ENCODE results near the gene UCHL5. TPM values are rescaled to one million over a fixed set of nuclear protein-coding genes. Genes with fewer than 3 reads are reported as not detected.

The UCHL5 gene
- total RNA-seq, 2 donors from 2014 or later: 21.0 to 40.8 TPM

DNA sequence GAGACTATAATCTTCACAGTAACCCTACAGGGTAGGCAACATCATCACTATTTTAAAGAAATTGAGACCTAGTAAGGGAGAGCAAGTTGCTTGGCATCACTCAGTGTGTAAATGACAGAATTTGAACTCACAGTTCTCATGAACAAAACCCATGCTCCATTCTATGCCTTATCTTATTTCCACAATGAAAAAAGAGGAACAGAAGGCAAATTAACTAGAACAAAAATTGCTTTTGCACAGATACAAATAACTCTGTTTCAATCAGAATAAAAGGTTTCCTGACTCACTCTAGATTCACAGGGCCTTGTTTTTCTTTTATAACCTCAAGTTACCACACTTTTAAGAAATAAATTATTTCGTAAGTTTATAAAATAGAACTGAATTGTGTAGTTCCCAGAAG is 90.1 kb downstream of the UCHL5 start:
- no peak overlapping the region for H3K4me3 ChIP-seq
- no peak for DNase-seq (ENCODE audit: low spot score)
- H3K4me1 ChIP-seq (ENCODE audit: control insufficient read depth in 1 of 2, low read depth in 2 of 2): no peaks in the 10 kb centered on the region
- TF ChIP-seq CTCF (IDR thresholded peaks at IDR 0.05): no peak
- H3K27ac ChIP-seq: no peak overlapping the region
- H3K9me3 ChIP-seq: no peaks in the 10 kb centered on the region
- H3K36me3 ChIP-seq: no peaks in the 10 kb centered on the region
- no peak for ATAC-seq (ENCODE audit: insufficient number of reproducible peaks, low FRiP score, low read depth)
- H3K27me3 ChIP-seq (replicated peaks; ENCODE audit: insufficient read depth): no peaks in the 10 kb centered on the region

DNA sequence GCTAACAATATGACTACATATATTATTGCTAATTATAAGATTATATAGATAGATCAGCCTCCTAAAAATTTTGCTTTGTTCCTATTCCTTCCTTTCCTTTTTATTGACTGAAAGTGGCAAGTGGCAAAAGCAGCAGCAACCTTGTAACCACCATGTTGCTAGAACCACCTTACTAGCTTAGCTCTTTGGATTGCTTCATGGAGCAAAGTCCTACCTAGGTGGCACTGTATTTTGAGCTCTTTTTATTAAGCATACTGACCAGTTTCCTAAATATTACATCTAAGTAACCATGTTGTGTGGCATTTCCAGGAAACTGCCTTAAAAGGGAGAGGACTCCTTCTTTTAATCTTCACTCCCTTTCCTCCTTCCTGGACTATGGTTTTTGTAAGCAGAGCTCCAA is 90.8 kb downstream of the UCHL5 start:
- no peak for TF ChIP-seq CTCF (IDR thresholded peaks at IDR 0.05)
- no peaks in the 10 kb centered on the region for H3K9me3 ChIP-seq
- DNase-seq (ENCODE audit: low spot score) (no peak), ATAC-seq (ENCODE audit: insufficient number of reproducible peaks, low FRiP score, low read depth) (no peak)
- no peaks in the 10 kb centered on the region for H3K36me3 ChIP-seq
- H3K27ac ChIP-seq: no peak overlapping the region
- H3K4me3 ChIP-seq: no peak overlapping the region
- H3K4me1 ChIP-seq (ENCODE audit: control insufficient read depth in 1 of 2, low read depth in 2 of 2): no peaks in the 10 kb centered on the region
- H3K27me3 ChIP-seq (replicated peaks; ENCODE audit: insufficient read depth): no peaks in the 10 kb centered on the region

- Histone ChIP-seq H3K9me3 (no peaks in the 10 kb centered on the region), H3K36me3 (no peaks in the 10 kb centered on the region), H3K4me1 (ENCODE audit: control insufficient read depth in 1 of 2, low read depth in 2 of 2) (no peaks in the 10 kb centered on the region), H3K4me3 (no peak overlapping the region), H3K27me3 (replicated peaks; ENCODE audit: insufficient read depth) (no peaks in the 10 kb centered on the region), H3K27ac (no peak overlapping the region)
- no peak for TF ChIP-seq CTCF (IDR thresholded peaks at IDR 0.05)
- DNase-seq (ENCODE audit: low spot score) (no peak), ATAC-seq (ENCODE audit: insufficient number of reproducible peaks, low FRiP score, low read depth) (no peak)
Observed at GRCh38 chr1:192967901-192968300, 91.3 kb downstream of the UCHL5 start.

- no peak for TF ChIP-seq CTCF (IDR thresholded peaks at IDR 0.05)
- no peaks in the 10 kb centered on the region for H3K9me3 ChIP-seq
- no peaks in the 10 kb centered on the region for H3K4me1 ChIP-seq (ENCODE audit: control insufficient read depth in 1 of 2, low read depth in 2 of 2)
- no peak overlapping the region for H3K4me3 ChIP-seq
- no peak overlapping the region for H3K27ac ChIP-seq
- no peak for DNase-seq (ENCODE audit: low spot score)
- no peak for ATAC-seq (ENCODE audit: insufficient number of reproducible peaks, low FRiP score, low read depth)
- no peaks in the 10 kb centered on the region for H3K36me3 ChIP-seq
- no peaks in the 10 kb centered on the region for H3K27me3 ChIP-seq (replicated peaks; ENCODE audit: insufficient read depth)
Observed at GRCh38 chr1:192967211-192967877, 91.8 kb downstream of the UCHL5 start.

- DNase-seq (ENCODE audit: low spot score): no peak
- Histone ChIP-seq H3K27ac (no peak overlapping the region), H3K36me3 (no peaks in the 10 kb centered on the region), H3K4me1 (ENCODE audit: control insufficient read depth in 1 of 2, low read depth in 2 of 2) (no peaks in the 10 kb centered on the region), H3K9me3 (no peaks in the 10 kb centered on the region), H3K4me3 (no peak overlapping the region), H3K27me3 (replicated peaks; ENCODE audit: insufficient read depth) (no peaks in the 10 kb centered on the region)
- no peak for TF ChIP-seq CTCF (IDR thresholded peaks at IDR 0.05)
- no peak for ATAC-seq (ENCODE audit: insufficient number of reproducible peaks, low FRiP score, low read depth)
Observed at GRCh38 chr1:192966073-192966472, 93.1 kb downstream of the UCHL5 start.

All from thoracic aorta (tissue), 2 donors.